GM04504 (cell line): Measurements from ENCODE around the gene KLHDC7B.
A peak's percentile ranks its signal among the peaks of the same experiment; 100 is the strongest.

Experiments used
- DNase-seq: peaks from one replicate; pipeline ENCODE4 v3.0.0-alpha.2; 2012; ENCODE audit warnings: low read depth

The KLHDC7B gene

GRCh38 chr22:50545522-50546325 lies at the start of gene KLHDC7B:
Gene KLHDC7B, plus strand, starts transcription at chr22:50545899. Its CDS starts 345 bp downstream, at chr22:50546244.
- no peak for DNase-seq

DNA sequence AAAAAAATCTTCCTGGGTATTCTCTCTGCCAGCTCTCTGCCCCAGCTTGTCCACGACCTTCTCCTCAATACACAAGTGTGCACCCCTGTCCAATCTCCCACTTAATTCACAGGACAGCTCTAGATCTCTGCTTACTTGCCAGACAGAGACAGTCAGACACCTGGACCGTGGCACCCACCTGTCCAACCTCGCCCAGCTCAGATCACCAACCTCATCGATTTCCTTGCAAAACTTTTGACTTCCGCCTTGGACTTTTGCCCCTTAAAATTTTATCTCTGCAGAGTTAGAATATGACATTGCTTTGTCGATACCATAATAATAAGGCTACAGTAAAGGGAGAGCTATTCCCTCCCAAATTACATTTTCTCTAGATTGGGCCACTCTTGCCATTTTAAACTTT lies 48.6 kb upstream of the KLHDC7B start:
- no peak for DNase-seq

DNA sequence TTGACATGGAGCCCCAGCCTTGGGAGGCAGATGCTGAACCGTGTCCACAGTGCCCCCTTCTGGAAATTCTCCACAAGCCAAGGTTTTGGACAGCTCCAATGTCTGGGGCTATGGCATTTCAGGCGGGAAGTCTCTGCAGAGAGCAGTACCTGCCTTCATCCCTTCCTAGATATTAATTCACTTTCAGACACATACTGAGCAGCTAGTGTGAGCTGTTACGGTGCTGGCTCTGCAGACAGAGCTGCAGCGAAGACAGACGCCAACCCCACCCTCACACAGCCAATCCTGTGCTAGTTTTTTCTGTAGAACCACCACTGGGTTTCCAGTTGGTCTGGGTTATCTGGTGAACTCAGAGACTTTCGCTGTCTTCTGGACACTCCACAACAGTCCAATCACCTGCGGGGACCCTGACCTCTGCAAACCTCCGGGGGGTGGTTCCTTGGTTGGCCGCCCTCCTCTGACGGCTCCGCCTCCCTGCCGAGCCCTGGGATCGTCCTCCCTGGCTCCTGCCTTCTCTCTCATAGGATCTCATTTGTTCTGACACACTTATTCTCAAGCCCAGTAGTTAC lies 47.3 kb upstream of the KLHDC7B start:
- DNase-seq: peak; percentile 32

DNA sequence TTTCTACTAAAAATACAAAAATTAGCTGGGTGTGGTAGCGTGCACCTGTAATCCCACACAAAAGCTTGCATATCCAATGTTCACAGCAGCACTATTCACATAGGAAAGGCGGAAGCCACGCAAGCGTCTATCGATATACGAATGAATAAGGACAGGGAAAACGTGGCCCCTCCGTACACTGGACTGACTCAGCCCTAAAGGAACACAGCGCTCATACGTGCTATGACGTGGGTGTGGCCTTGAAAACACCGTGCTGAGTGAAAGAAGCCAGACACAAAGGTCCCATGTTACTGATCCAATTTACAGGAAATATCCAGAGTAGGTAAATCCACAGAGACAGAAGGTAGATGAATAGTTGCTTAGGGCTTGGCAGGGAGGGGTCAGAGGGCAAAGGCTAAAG lies 45.2 kb upstream of the KLHDC7B start:
- DNase-seq: no peak

DNA sequence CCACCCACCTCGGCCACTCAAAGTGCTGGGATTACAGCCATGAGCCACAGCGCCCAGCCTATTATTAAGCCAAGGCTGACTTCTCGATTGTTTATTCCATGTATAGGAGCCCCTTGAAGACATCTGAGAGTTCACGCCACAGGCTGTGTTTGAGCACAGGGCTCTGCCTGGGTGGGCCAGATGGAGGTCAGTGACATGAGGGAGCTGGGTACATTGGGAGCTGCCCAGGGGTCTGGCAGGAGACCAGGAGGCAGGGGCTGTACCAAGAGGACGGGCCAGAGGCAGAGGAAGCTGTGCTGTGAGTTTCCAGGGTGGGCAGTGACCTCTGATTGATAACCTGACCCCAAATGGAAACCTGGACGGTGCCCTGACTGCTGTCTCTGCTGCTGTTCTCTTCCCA lies 43.6 kb upstream of the KLHDC7B start:
- no peak for DNase-seq

GRCh38 chr22:50502628-50503474 lies 42.8 kb upstream of the KLHDC7B start:
- DNase-seq: no peak

- no peak for DNase-seq
Observed at GRCh38 chr22:50503475-50504145, 42.1 kb upstream of the KLHDC7B start.

GRCh38 chr22:50504369-50505211 lies 41.1 kb upstream of the KLHDC7B start:
- DNase-seq: no peak

GRCh38 chr22:50505276-50505775 lies 40.4 kb upstream of the KLHDC7B start:
- DNase-seq: no peak

- no peak for DNase-seq
Observed at GRCh38 chr22:50505776-50506610, 39.7 kb upstream of the KLHDC7B start.

DNA sequence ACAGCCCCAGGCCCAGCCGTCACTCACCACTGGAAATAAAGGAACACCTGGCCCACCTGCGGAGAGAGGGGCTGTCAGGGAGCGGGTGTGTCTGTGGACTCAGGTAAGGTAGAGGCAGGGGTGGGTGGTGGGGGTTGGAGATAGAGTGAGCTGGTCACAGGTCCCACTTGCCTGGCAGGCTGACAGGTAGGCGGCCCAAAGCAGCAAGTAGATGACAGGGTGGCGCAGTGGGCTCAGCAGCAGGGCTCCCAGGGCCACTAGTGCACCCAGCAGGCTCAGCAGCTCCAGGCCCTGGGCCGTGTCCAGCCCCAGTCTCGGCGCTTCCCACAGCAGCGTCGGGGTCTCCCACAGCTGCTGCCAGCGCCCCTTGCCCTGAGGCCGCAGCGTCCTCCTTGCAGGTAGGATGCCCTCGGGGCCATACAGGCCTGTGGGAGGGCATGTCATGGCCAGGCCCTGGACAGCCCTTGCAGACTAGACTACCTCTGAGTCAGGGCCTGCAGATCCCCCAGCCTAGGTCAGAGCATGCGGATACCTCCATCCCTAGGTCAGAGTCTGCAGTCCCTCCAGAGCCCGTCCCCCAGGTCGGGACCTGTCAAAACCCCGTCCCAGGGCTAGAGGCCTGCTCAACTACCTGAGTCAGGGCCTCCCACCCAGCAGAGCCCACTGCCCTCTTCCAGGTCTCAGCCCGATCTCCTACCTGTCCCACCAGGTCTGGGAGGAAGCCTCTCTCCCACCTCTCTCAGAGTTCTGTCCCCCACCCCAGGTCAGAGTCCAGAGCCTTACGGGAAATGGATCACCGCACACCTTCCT lies 38.9 kb upstream of the KLHDC7B start:
- DNase-seq: no peak

- no peak for DNase-seq
Observed at GRCh38 chr22:50507421-50507990, 38.2 kb upstream of the KLHDC7B start, which contains the start of gene LMF2. Gene LMF2, minus strand, starts transcription at chr22:50507702. Its CDS starts 27 bp downstream, at chr22:50507675.

DNA sequence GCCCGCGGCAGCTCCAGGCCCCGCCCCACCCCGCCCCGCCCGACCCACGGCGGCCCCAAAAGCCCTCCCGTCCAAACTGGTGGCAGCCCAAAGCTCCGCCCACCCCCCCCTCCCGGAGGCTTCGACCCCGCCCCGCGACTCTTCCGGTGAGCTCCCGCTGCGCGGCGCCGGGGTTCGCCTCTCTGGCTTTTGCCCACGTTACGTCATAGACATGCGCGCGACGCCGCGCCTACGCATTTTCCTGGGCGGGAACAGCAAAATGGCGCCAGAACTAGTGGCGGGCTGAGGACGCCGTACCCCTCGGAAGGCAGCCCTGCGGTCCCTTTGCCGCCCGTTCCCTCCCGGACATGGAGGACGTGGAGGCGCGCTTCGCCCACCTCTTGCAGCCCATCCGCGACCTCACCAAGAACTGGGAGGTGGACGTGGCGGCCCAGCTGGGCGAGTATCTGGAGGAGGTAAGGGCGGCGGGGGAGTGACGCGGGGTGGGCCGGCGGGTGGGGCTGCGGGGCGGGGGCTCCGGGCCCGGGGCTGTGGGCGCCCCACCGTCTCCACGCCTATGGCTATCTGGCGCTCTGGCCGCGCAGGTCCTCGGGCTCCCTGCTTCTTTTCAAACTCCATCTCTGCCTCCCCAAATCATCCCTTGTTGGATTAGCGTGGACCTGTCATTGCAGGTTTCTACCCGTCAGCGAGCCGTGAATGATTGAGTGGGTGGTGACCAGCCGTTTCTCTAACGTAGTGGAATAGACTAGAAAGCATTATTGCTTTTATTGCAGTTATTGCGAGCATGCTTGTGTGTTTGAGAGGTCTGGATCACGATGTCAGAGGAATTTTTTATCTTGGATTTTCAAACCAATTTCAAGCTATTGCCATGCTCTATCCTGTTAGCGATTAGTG lies 37.5 kb upstream of the KLHDC7B start, which contains the start of gene NCAPH2:
Gene NCAPH2, plus strand, starts transcription at position 234 of the 894 bp plus-strand sequence. Its CDS starts 114 bp downstream, at position 348.
- DNase-seq: peak; percentile 92

DNA sequence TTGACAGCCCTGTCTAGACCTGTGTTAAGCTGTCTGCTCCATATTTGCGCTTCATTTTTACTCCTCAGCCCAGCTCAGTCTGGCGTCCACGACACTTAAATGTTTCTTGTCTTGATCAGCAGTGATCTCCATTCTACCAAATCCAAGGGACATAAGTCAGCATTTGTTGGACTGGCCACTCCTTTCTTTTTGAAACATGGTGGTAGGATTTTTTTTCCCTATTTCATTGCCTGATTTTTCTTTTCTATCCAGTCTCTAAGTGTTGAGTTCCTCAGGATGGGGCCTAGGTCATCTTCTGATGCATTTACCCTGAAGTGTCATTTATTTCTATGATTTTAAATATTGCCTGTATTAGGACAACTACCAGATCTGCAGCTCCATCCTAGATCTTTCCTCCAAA lies 36.8 kb upstream of the KLHDC7B start:
- no peak for DNase-seq

DNA sequence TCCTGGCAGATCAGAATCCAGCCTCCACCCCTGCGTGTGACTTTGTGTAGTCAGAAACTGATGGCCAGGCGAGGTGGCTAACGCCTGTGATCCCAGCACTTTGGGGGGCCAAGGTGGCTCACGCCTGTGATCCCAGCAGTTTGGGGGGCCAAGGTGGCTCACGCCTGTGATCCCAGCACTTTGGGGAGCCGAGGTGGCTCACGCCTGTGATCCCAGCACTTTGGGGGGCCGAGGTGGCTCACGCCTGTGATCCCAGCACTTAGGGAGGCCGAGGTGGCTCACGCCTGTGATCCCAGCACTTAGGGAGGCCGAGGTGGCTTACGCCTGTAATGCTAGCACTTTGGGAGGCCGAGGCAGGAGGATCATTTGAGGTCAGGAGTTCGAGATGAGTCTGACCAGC lies 32.5 kb upstream of the KLHDC7B start:
- no peak for DNase-seq

- no peak for DNase-seq
Observed at GRCh38 chr22:50516068-50516467, 29.6 kb upstream of the KLHDC7B start.

DNA sequence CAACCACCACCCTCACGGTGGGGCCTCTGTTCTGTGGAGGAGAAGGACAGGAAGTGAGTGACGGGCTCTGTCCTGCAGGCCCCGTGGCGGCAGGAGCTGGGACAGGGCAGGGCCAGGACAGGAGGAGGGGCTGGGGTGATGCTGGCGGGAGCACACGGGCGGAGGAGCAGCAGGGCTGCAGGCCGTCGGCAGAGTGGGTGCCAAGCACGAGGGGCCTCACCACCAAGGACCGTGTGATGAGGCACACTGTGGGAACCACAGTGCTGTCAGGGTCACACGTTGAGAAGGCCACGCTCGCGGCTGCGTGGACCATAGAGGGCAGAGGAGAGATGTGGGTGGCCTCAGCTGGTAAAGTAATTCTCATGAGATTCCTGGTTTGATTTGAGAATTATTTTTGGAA lies 28.8 kb upstream of the KLHDC7B start:
- no peak for DNase-seq
